Cardiac septum (tissue), 1 donor: ENCODE data around the gene IMPDH1. TPM values are rescaled to one million over a fixed set of nuclear protein-coding genes. Genes with fewer than 3 reads are reported as not detected.

ENCODE experiments used
- DNase-seq: peaks from one replicate; pipeline ENCODE4 v3.0.0-alpha.2; 2020; ENCODE audit warnings: low spot score
- intact Hi-C: fragments of 100-400 bp; cut with DNase I; formaldehyde crosslinking; loops from one replicate; pipeline ENCODE4 v1.14.0; 2022
- total RNA-seq: library from RNA; stranded (reverse); fragmentation: NEBNext Ultra II Directional; extraction: Animal tissue kit (Norgen Biotek cat#: 25700); gene quantifications from one replicate; pipeline ENCODE4 v1.2.1, GENCODE V29; 2021
- donor health status: DM: no; HTN: no; CAD: no.

Gene IMPDH1
- total RNA-seq, 1 donor from 2014 or later = 22.2 TPM

- intact Hi-C loops = no loop called here
- DNase-seq = no peak
Measured at GRCh38 chr7:128437426-128438332, 27.9 kb upstream of the IMPDH1 start.

- DNase-seq = no peak
- intact Hi-C loops = no loop called here
Measured at GRCh38 chr7:128435327-128435686, 25.5 kb upstream of the IMPDH1 start.

GRCh38 chr7:128434413-128435326 is 24.9 kb upstream of the IMPDH1 start:
- DNase-seq = no peak
- intact Hi-C loops = no loop called here

GRCh38 chr7:128431754-128432153 is 22.0 kb upstream of the IMPDH1 start:
- intact Hi-C loops = no loop called here
- DNase-seq = no peak

- no peak for DNase-seq
- intact Hi-C loops = no loop called here
Measured at GRCh38 chr7:128431221-128431620, 21.4 kb upstream of the IMPDH1 start.

GRCh38 chr7:128430207-128430606 is 20.4 kb upstream of the IMPDH1 start:
- no peak for DNase-seq
- intact Hi-C loops = no loop called here

GRCh38 chr7:128427289-128427891 is 17.6 kb upstream of the IMPDH1 start:
- intact Hi-C loops = loop anchor here (1.0 kb wide), 1 partner anchor 33 kb away; no protein-coding TSS in a partner anchor
- DNase-seq = no peak

- intact Hi-C loops = loop anchor here (2.0 kb wide), 1 partner anchor 27 kb away; no protein-coding TSS in a partner anchor
- DNase-seq = peak; percentile 86
Measured at GRCh38 chr7:128425850-128426249, 16.1 kb upstream of the IMPDH1 start.

GRCh38 chr7:128424686-128425275 is 15.0 kb upstream of the IMPDH1 start:
- no peak for DNase-seq
- intact Hi-C loops = loop anchor here (2.0 kb wide), 1 partner anchor 26 kb away; no protein-coding TSS in a partner anchor

- no peak for DNase-seq
- intact Hi-C loops = no loop called here
Measured at GRCh38 chr7:128422842-128423241, 13.1 kb upstream of the IMPDH1 start.

GRCh38 chr7:128422037-128422436 is 12.3 kb upstream of the IMPDH1 start:
- intact Hi-C loops = no loop called here
- DNase-seq = no peak

GRCh38 chr7:128421384-128421783 is 11.6 kb upstream of the IMPDH1 start:
- intact Hi-C loops = no loop called here
- DNase-seq = no peak

- no peak for DNase-seq
Measured at GRCh38 chr7:128420773-128421172, 11.0 kb upstream of the IMPDH1 start.

GRCh38 chr7:128419257-128419656 is 9.5 kb upstream of the IMPDH1 start:
- intact Hi-C loops = no loop called here
- no peak for DNase-seq

More at GRCh38 chr7:128420773-128421172, 11.0 kb upstream of the IMPDH1 start:
- intact Hi-C loops = no loop called here

- intact Hi-C loops = no loop called here
- no peak for DNase-seq
Measured at GRCh38 chr7:128417071-128417470, 7.3 kb upstream of the IMPDH1 start.

GRCh38 chr7:128415217-128415785 is 5.5 kb upstream of the IMPDH1 start:
- DNase-seq = no peak
- intact Hi-C loops = no loop called here

GRCh38 chr7:128410451-128410753 is 620 bp upstream of the IMPDH1 start:
- intact Hi-C loops = no loop called here
- no peak for DNase-seq

GRCh38 chr7:128408709-128409595 is 830 bp downstream of the IMPDH1 start:
- intact Hi-C loops = no loop called here
- DNase-seq = no peak
